Ectodermal cell (in vitro differentiated cells): ENCODE data around the gene TNFRSF1B. TPM values are rescaled to one million over a fixed set of nuclear protein-coding genes. Genes with fewer than 3 reads are reported as not detected.

Experiments
- H3K27ac ChIP-seq: 2 replicates; pipeline ENCODE4 v1.7.0; 2013; ENCODE audit warnings: mild to moderate bottlenecking, low read depth, low read length; ENCODE audit not compliant: insufficient read depth, poor library complexity, severe bottlenecking
- H3K27me3 ChIP-seq: 2 replicates; pipeline ENCODE4 v1.7.0; 2013; ENCODE audit warnings: mild to moderate bottlenecking, low read length; ENCODE audit not compliant: insufficient read depth, control insufficient read depth, poor library complexity, severe bottlenecking
- H3K36me3 ChIP-seq: one replicate; pipeline ENCODE4 v1.7.0; 2013; ENCODE audit warnings: low read length; ENCODE audit not compliant: control insufficient read depth, insufficient read depth
- H3K4me1 ChIP-seq: one replicate; pipeline ENCODE4 v1.7.0; 2013; ENCODE audit warnings: low read length; ENCODE audit not compliant: control insufficient read depth, insufficient read depth
- H3K4me3 ChIP-seq: 2 replicates; pipeline ENCODE4 v1.7.0; 2013; ENCODE audit warnings: low read depth, low read length, control low read depth; ENCODE audit not compliant: insufficient read depth
- H3K9me3 ChIP-seq: 2 replicates; pipeline ENCODE4 v1.7.0; 2013; ENCODE audit warnings: mild to moderate bottlenecking, low read length, moderate library complexity; ENCODE audit not compliant: control insufficient read depth
- WGBS, 2 experiments: methylation state at CpG; one replicate each; pipeline ENCODE4 v1.1.7; 2013; ENCODE audit warnings: missing lambda C conversion rate in 2 of 2; 5-methylcytosine and 5-hydroxymethylcytosine counted together
- polyA plus RNA-seq, 4 experiments: library from polyadenylated mRNA; stranded (reverse); fragments of 50-300 nt; gene quantifications; one replicate each; pipeline ENCODE4 v1.2.3, GENCODE V29; 2013

The TNFRSF1B gene
- polyA plus RNA-seq (2013, experiment 1 of 4) = 1.00 TPM
- polyA plus RNA-seq (2013, experiment 2 of 4) = 1.2 TPM
- polyA plus RNA-seq (2013, experiment 3 of 4) = 0.69 TPM
- 1.1 TPM for polyA plus RNA-seq (2013, experiment 4 of 4)

DNA sequence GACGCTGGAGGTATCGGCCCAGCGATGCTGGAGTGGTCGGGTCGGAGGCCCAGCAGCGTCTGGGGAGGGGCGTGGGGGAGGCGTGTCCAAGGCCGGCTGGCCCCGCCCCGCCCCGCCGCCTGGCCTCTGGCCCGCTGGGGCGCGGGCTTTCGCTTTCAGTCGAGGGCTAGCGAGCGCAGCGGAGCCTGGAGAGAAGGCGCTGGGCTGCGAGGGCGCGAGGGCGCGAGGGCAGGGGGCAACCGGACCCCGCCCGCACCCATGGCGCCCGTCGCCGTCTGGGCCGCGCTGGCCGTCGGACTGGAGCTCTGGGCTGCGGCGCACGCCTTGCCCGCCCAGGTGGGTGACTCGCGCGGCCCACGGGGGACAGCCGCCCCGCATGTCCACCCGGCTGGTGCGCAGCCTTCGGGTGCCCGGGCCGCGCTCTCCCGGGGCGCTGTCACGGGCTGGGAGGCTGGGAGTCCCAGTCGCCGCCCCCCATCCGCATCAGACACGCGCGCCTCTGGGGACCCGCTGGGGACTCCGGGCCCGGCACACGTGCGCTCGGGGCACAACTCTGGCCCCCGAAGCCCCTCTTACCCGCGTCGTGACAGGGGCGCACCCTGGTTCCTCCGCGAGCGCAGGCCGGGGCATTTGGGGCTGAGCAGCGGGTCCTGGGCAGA is at the start of gene TNFRSF1B:
Gene TNFRSF1B, plus strand, starts transcription at position 158 of the 659 bp plus-strand sequence. Its CDS starts 101 bp downstream, at position 259.
- Histone ChIP-seq H3K9me3 (no peaks in the 10 kb centered on the region), H3K4me1 (peaks cover 7% of the 10 kb centered on the region), H3K4me3 (peak within 1 kb of the TSS; percentile 5), H3K27me3 (peaks cover 36% of the 10 kb centered on the region), H3K27ac (no peak within 1 kb of the TSS), H3K36me3 (no peaks in the 10 kb centered on the region)
- 25% methylated on average over 79 of the region's 79 CpGs for WGBS, 2 experiments

DNA sequence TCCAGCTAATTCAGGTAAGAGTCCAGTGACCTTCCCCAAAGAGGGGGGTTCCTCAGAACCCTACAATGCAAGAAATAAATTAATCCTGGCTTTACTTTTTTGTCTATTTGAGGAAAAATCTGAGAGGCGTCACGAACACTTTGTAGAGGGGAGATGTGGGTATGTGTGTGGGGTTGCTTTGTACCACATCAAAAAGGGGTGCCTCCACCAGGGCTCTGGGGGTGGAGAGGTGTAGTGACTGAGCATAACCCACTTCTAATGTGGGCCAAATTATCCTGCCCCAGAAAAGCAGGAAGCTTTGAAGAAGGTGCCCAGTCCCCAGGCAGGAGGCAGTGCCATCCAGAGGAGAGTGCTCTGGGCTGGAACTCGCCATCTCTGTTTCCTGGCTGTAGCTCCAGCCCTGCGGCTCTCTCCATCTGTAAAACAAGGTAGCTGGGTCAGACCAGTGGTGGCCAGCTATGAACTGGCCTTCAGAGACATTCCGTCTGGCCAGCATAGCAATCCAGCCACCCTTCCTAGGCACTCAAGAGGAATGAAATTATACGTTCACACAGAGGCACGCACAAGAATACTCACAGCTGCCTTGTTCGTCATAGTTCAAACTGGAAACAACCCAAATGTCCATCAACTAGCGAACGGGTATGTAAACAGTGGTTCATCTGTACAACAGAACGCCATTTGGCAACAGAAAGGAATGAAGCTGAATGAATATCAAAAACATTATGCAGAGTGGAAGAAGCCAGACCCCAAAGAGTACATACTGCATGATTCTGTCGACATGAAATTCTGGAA is 45.4 kb upstream of the TNFRSF1B start:
- no peaks in the 10 kb centered on the region for H3K9me3 ChIP-seq
- no peak overlapping the region for H3K4me3 ChIP-seq
- H3K27me3 ChIP-seq = no peaks in the 10 kb centered on the region
- WGBS, 2 experiments = 94 to 95% methylated on average over 12 of the region's 12 CpGs
- no peak overlapping the region for H3K27ac ChIP-seq
- H3K4me1 ChIP-seq = no peaks in the 10 kb centered on the region
- H3K36me3 ChIP-seq = no peaks in the 10 kb centered on the region

DNA sequence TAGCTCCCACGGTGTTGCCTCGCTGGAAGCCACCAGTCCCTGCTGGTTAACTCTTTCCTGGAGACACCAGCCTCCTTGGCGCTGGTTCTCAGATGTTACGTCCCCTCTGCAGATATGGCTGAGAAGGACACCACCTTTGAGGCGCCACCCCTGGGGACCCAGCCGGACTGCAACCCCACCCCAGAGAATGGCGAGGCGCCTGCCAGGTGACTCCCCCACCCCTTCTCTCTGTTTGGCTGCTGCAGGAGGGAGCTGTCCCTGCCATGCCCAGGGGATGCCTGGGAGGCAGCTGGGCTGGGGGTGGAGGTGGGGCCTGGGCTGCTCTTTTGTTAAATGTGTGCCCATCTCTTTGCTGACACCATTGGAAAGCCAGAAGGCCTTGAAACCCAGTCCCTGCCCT is 43.6 kb upstream of the TNFRSF1B start:
- Histone ChIP-seq H3K4me1 (no peaks in the 10 kb centered on the region), H3K9me3 (no peaks in the 10 kb centered on the region), H3K27ac (no peak overlapping the region), H3K27me3 (no peaks in the 10 kb centered on the region), H3K36me3 (no peaks in the 10 kb centered on the region), H3K4me3 (no peak overlapping the region)
- 74 to 81% methylated on average over 8 of the region's 8 CpGs for WGBS, 2 experiments

DNA sequence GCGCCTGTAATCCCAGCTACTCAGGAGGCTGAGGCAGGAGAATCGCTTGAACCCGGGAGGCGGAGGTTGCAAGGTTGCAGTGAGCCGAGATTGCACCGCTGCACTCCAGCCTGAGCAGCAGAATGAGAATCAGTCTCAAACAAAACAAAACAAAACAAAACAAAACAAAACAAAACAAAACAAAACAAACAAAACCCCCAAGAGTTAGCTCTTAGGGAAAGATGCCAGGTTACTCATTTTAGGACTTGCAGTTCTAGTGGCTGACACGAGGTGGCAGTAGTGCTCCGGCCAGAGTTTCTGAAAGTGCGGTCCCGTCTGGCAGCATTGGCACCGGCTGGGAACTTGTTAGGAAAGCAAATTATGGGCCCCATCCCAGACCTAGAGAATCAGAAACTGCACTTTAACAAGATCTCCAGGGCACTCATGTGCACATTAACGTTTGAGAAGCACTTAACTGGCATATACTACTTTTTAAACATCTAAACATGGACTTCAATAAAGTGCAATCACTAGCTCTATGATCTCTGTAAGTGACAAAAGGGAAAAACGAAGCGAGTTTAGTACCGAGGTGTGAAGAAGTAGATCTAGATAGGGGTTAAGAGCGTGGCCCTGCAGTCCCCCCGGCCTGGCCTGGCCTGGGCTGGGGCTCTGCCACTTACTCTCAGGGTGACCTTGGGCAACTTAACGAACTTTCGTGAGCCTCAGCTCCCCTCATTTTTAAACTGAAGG is 41.9 kb upstream of the TNFRSF1B start:
- Histone ChIP-seq H3K27me3 (no peaks in the 10 kb centered on the region), H3K36me3 (no peaks in the 10 kb centered on the region), H3K27ac (no peak overlapping the region), H3K4me1 (no peaks in the 10 kb centered on the region), H3K4me3 (no peak overlapping the region), H3K9me3 (no peaks in the 10 kb centered on the region)
- WGBS, 2 experiments = 61 to 63% methylated on average over 19 of the region's 19 CpGs

DNA sequence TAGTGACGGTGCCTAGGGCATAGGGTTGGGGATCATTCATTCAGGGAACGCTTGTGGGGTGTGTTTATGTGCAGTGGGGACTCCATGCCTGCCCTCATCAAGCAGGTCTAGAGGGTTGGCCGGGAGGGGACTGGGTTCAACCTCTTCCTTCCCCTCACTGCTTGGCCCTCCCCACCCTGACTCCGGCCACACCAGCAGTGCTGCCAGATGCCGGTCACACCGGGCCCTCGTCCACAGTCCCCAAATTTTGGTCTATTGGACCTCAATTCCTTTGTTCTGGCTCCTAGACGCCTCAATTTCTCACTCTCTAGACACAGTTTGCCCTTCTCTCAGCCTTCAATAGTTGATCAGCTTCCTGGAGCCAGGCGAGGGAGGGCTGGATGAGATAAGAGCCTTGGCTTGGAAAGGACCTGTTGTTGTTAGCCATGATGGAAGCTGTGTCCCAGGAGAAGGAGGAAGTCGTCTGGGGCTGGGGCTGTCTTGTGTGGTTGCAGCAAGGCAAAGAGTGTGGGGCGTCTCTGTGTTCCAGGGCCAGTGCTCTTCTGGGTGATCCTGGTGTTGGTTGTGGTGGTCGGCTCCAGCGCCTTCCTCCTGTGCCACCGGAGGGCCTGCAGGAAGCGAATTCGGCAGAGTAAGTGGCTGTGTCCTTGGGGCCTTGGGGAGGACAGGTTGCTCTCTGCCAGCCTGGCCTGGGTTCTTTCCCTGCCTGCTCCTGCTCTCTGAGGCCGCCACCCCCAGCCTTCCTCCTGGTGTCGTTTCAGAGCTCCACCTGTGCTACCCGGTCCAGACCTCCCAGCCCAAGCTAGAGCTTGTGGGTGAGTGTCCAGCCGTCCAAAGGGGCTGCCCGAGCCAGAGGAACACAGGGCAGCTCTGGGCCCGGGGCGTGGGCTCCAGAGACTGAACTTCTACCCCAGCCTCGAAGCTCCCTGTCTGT is 41.1 kb upstream of the TNFRSF1B start:
- no peaks in the 10 kb centered on the region for H3K9me3 ChIP-seq
- no peaks in the 10 kb centered on the region for H3K27me3 ChIP-seq
- no peaks in the 10 kb centered on the region for H3K36me3 ChIP-seq
- H3K27ac ChIP-seq = no peak overlapping the region
- H3K4me3 ChIP-seq = no peak overlapping the region
- 92% methylated on average over 24 of the region's 24 CpGs for WGBS, 2 experiments
- H3K4me1 ChIP-seq = no peaks in the 10 kb centered on the region

DNA sequence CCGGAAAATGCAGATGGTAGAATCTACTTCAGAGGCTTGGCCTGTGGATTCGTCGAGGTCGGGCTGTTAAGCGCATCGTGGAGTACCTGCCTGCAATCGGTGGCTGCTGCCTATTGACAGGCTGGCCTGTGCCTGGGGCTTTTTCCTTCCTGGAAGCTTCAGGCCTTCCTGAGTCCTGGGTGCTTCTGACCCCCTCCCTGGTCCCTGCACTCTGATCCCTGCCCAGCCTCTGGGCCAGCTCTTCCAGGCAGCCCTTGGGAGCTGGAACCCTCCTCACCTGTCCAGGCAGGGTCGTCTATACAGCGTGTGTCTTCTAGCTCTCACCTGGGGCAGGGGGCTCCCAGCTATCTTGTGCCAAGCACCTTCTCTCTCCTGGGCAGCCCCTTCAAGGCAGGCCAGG is 40.0 kb upstream of the TNFRSF1B start:
- Histone ChIP-seq H3K27me3 (no peaks in the 10 kb centered on the region), H3K36me3 (no peaks in the 10 kb centered on the region), H3K4me3 (no peak overlapping the region), H3K27ac (no peak overlapping the region), H3K4me1 (no peaks in the 10 kb centered on the region), H3K9me3 (no peaks in the 10 kb centered on the region)
- WGBS, 2 experiments = 88 to 89% methylated on average over 9 of the region's 9 CpGs

DNA sequence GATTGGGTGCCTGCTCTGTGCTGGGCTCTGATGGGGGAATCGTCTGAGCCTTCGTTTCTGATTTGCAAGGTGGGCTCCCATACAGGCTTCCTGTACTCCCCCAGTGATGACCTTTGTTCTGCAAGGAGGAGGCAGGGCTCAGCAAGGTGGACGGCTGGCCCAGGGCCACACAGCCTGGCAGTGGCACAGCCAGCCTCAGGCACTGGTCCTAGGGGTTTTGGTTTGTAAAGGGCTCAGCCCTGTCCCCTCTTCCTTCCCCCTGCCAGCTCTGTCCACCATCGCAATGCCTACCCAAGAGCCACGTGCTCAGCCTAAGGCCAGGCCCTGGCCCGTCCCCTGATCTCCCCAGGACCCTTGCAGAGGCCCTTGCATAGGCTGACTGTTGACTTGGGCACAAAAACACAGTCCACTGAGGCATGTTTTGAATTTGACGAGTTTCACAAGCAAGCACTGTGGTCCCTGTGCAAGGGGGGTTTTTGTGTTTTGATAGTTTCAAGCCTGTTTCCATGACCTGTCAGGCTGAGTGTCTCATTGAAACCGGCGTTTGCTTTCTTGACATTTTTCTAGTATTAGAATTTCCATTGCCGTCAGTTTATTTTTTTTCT is 39.5 kb upstream of the TNFRSF1B start:
- Histone ChIP-seq H3K36me3 (no peaks in the 10 kb centered on the region), H3K27me3 (no peaks in the 10 kb centered on the region), H3K27ac (no peak overlapping the region), H3K4me1 (no peaks in the 10 kb centered on the region), H3K9me3 (no peaks in the 10 kb centered on the region), H3K4me3 (no peak overlapping the region)
- 93 to 94% methylated on average over 10 of the region's 10 CpGs for WGBS, 2 experiments

DNA sequence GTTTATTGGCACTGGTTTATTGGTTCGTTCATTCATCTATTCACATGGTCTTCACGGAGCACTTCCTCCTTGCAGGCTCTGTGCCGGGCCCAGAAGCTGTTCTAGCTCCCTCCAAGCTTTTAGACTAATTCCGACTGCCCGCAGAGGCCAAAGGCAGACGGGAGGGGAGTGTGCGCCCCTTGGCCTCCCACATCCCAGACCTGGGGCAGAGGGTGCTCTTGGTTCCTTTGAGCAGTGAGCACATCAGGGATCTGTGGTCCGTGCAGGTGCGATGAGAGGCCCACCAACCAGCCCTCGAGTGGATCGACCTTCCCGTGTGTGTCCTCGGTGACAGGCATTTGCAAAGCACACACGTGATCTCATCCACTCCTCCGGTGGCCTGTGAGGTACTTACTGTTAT is 38.7 kb upstream of the TNFRSF1B start:
- no peaks in the 10 kb centered on the region for H3K4me1 ChIP-seq
- H3K36me3 ChIP-seq = no peaks in the 10 kb centered on the region
- 86 to 90% methylated on average over 15 of the region's 15 CpGs for WGBS, 2 experiments
- no peak overlapping the region for H3K4me3 ChIP-seq
- H3K27ac ChIP-seq = no peak overlapping the region
- no peaks in the 10 kb centered on the region for H3K27me3 ChIP-seq
- no peaks in the 10 kb centered on the region for H3K9me3 ChIP-seq

DNA sequence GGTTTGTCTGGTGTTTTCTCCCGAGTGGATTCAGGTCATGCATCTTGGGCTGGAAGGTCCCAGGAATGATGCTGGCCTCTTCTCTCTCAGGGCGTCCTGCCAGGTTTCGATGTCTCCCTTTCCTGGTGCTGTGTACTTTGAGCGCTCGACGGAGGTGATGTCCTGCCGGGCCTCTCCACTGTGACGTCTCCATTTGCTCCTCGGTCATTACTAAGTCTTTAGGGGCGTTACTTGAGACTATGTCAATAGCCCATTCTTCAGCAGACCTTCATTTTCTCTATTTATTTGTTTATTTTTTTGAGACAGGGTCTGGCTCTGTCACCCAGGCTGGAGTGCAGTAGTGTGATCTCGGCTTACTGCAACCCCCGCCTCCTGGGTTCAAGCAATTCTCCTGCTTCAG is 37.2 kb upstream of the TNFRSF1B start:
- H3K9me3 ChIP-seq = no peaks in the 10 kb centered on the region
- no peak overlapping the region for H3K4me3 ChIP-seq
- WGBS, 2 experiments = 81 to 86% methylated on average over 12 of the region's 12 CpGs

More for the DNA sequence above, 37.2 kb upstream of the TNFRSF1B start:
- Histone ChIP-seq H3K36me3 (no peaks in the 10 kb centered on the region), H3K4me1 (no peaks in the 10 kb centered on the region), H3K27ac (no peak overlapping the region), H3K27me3 (no peaks in the 10 kb centered on the region)
